ENCODE data around the gene CDC7. TPM values are rescaled to one million over a fixed set of nuclear protein-coding genes. Genes with fewer than 3 reads are reported as not detected.
"Not testable (repeated sequence)": the region's sequence is repeated elsewhere in the genome, so short reads cannot be mapped to it uniquely, and the experiment has no call there.

The CDC7 gene
- 10 to 100 TPM; 25.7 to 26.0 TPM for total RNA-seq

DNA sequence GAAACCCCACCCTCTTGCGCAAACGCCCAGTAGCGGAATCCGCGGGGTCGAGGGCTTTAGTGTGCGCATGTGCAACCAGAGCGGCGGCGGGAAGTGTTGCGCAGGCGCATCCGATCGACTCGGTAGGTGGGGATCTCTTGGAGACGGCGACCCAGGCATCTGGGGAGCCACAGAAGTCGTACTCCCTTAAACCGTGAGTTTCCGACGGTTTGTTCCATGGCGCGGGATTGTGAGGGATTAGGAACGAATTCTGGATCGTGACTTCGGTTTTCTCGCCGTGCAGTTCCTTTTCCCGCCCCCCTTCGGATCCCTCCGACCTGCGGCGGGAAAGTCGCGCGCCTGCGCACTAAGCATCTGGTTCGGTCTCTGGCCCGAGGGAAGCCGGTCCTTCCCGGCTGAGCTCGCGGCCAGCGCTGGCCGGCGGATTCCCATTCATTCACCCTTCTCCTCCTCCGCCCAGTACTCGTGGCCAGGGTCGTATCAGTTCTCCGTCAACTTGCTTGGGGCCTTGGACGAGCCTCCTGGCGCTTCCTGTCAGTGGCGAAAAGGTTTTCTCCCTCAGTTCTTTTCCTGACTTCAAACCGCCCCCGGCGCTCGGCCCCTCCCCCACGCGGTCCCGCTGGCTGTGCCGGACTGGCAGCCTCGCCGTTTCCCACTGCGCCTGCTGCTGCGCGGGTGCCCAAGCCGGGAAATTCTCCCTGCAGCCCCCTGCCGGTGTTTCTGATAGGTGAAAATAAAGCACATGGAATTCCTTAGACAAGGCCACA, at the start of gene CDC7:
Gene CDC7, plus strand, starts transcription at position 96 of the 767 bp plus-strand sequence. CDS start 866 bp downstream, outside the sequence.
- Mint-ChIP-seq H3K27me3 (no peaks in the 10 kb centered on the region), H3K36me3 (peaks cover 24% of the 10 kb centered on the region), H3K4me3 (no peak within 1 kb of the TSS), H3K4me1 (peaks cover 20% of the 10 kb centered on the region), H3K9me3 (no peaks in the 10 kb centered on the region), H3K27ac (no peak within 1 kb of the TSS)
- DNase-seq = peak; percentile 87

DNA sequence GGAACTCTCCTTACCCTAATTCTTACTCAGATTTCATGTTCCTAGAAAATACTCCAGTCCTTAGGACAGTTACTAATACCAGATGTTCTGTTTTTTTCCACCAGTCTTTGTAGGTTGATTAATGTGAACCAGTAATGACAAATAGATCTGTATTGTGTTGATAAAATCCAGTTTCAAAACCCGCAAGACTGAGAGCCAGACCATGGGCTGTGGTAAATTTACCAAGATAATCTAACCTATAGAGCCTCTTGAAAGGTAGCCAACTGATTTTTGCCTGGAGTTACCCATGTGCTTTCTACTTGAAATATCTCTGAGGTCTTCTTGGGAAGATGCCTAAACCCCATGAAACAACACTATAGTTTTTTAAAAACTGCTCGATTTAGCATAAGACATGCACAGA, 46.5 kb upstream of the CDC7 start:
- peaks cover 13% of the 10 kb centered on the region for H3K27me3 Mint-ChIP-seq
- H3K4me1 Mint-ChIP-seq = no peaks in the 10 kb centered on the region
- no peak for DNase-seq
- no peak overlapping the region for H3K4me3 Mint-ChIP-seq
- no peaks in the 10 kb centered on the region for H3K36me3 Mint-ChIP-seq
- H3K9me3 Mint-ChIP-seq = no peaks in the 10 kb centered on the region
- no peak overlapping the region for H3K27ac Mint-ChIP-seq

DNA sequence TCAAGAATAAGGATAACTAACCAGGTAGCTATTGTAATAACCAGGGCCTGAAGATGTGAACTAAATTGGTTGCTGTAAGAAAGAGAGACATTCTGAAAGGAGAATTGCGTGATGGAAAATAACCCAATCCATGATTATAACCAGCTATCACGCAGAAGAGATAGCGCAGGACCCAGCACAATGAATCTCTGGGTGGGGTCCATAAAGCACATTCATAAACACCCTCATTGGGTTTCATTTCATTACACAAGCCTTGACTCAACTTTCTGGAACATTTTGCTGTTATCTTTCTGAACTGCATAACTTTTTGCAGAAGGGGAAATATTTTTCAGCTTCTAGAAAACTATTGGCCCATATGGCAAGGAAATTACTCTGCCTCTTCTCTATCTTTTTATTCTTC, 45.3 kb upstream of the CDC7 start:
- Mint-ChIP-seq H3K36me3 (no peaks in the 10 kb centered on the region), H3K4me1 (no peaks in the 10 kb centered on the region), H3K27ac (no peak overlapping the region), H3K4me3 (no peak overlapping the region), H3K27me3 (peaks cover 13% of the 10 kb centered on the region), H3K9me3 (no peaks in the 10 kb centered on the region)
- DNase-seq = no peak

DNA sequence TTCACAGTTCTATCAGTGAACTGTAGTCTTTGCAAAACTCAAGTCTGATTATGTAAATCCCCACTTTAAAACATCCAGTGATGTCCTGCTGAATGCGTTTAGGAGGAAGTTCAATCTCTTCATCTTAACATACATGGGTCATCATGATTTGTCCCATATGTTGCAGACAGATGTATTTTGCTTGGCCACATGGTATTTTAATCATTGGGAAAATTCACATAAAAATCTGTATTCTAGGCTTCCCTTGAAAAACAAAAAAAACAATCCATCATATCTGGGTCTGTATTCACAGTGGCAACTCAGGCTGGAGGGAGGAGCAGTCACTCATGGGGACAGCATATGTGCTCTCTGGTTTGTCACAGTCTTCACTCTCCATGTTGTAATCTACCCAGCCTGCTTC, 44.8 kb upstream of the CDC7 start:
- DNase-seq = no peak
- Mint-ChIP-seq H3K4me3 (no peak overlapping the region), H3K4me1 (no peaks in the 10 kb centered on the region), H3K36me3 (no peaks in the 10 kb centered on the region), H3K9me3 (no peaks in the 10 kb centered on the region), H3K27me3 (peaks cover 13% of the 10 kb centered on the region), H3K27ac (no peak overlapping the region)

DNA sequence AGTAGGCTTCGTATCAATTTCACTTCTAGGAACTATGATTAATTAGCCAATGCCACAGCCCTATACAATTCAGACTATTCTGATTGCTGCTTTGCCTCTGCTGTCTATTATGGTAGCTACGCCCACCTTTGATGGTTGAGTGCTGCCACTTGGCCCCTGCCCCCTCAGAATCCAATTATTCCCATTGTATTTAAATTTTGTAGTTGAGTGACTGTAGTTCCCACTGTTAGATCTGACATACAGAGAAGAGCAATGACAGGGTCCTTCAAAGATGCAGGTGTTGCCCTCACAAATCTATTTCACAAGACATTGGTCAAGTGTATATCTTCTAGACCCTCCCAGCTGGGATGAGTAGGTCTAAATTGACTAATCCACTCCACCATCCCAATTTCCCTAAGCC, 35.3 kb upstream of the CDC7 start:
- not testable (repeated sequence) for DNase-seq, H3K4me1 Mint-ChIP-seq, H3K4me3 Mint-ChIP-seq, H3K27me3 Mint-ChIP-seq, H3K36me3 Mint-ChIP-seq, H3K27ac Mint-ChIP-seq
- peaks cover 18% of the 10 kb centered on the region for H3K9me3 Mint-ChIP-seq

DNA sequence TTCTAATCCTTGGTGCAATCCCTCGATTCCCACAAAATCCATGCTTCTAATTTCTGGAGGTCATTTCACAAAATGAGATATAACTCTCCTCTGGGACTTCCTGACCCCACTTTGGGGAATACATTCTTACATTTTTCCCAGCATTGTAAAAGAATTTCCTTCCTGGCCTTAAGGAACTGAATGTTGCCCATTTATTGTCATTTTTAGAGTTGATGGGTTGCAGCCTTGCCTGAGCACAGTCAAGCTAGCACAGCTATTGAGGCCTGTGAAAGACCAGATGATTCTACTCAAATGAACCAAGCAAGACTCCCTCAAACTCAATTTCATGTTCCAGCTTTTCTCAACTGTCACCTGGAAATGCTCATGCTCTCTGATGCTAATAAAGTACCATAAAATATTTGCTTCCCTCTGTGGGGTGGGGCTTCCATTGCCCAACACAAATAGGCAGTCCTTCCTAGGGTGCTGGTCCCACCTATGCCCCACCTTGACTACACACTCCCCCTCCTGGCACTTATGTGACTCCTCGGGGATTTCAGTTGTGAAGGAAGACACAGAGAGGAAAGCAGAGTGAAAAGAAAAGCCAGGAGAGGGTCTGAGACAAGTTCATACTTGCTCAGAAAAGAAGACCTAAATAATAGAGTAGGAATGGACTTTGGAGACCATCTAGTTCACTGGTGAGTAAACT, 24.0 kb upstream of the CDC7 start:
- Mint-ChIP-seq H3K27ac (no peak overlapping the region), H3K36me3 (no peaks in the 10 kb centered on the region), H3K9me3 (no peaks in the 10 kb centered on the region), H3K4me1 (no peaks in the 10 kb centered on the region), H3K4me3 (no peak overlapping the region), H3K27me3 (no peaks in the 10 kb centered on the region)
- DNase-seq = no peak

DNA sequence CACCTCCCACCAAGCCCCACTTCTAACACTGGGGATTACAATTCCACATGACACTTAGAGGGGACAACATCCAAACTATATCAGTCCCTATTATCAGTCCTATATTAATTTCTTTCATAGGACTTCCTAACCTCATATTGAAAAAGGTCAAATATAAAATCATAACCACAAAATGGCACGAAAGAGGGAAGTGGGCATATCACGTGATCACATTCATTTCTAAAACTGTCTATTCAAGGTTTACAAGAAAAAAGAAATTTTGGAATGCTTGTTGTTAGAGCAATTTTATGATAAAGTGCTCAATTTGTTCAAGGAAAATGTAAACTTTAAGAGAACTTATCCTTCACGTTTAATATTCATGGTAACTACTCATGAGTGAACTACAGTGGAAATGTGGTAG, 13.2 kb upstream of the CDC7 start:
- peaks cover 3% of the 10 kb centered on the region for H3K27me3 Mint-ChIP-seq
- peaks cover 8% of the 10 kb centered on the region for H3K4me1 Mint-ChIP-seq
- no peak overlapping the region for H3K27ac Mint-ChIP-seq
- H3K9me3 Mint-ChIP-seq = peaks cover 8% of the 10 kb centered on the region
- H3K36me3 Mint-ChIP-seq = peaks cover 4% of the 10 kb centered on the region
- DNase-seq = no peak
- no peak overlapping the region for H3K4me3 Mint-ChIP-seq

DNA sequence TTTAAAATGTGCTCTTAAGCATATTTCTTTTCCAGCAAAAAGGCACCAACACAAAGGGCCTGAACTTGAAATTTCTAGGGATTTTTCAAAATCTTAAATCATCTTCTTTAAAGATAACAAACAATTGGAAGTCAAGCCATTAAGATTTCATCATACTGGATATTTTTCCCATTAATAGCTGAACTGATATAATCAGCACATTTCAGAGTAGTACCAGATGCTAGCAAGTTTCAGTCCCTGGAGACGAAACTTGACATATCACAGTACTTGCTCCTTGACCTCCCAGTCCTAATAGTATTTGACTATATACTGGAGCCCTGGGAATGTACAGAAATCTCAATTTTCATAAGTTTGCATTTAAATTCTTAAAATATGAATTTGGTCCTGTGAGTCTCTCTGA, 10.2 kb upstream of the CDC7 start:
- H3K4me1 Mint-ChIP-seq = peaks cover 8% of the 10 kb centered on the region

DNA sequence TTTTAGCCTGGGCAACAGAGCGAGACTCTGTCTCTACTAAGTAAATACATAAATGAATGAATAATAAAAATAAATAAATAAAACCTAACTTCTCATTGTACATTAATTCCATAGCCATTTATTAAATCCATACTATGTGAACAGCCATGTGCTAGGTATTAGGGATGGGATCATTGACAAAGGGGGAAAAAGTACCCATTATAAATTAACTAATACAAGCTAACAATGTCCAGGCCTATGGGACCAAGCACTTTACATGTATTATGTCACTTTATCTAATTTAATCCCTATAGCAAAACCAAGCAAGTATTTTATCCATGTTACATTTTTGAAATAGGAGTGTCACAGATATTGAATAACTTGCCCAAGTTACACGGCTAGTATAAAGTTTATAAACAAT, 2.6 kb upstream of the CDC7 start:
- H3K4me1 Mint-ChIP-seq = peaks cover 9% of the 10 kb centered on the region
- H3K27ac Mint-ChIP-seq = no peak overlapping the region
- peaks cover 11% of the 10 kb centered on the region for H3K36me3 Mint-ChIP-seq
- no peaks in the 10 kb centered on the region for H3K9me3 Mint-ChIP-seq
- no peak overlapping the region for H3K4me3 Mint-ChIP-seq
- H3K27me3 Mint-ChIP-seq = no peaks in the 10 kb centered on the region
- no peak for DNase-seq

More for the DNA sequence above, 10.2 kb upstream of the CDC7 start:
- no peak overlapping the region for H3K4me3 Mint-ChIP-seq
- H3K27me3 Mint-ChIP-seq = peaks cover 3% of the 10 kb centered on the region
- H3K36me3 Mint-ChIP-seq = no peaks in the 10 kb centered on the region
- H3K27ac Mint-ChIP-seq = no peak overlapping the region
- DNase-seq = no peak
- no peaks in the 10 kb centered on the region for H3K9me3 Mint-ChIP-seq

DNA sequence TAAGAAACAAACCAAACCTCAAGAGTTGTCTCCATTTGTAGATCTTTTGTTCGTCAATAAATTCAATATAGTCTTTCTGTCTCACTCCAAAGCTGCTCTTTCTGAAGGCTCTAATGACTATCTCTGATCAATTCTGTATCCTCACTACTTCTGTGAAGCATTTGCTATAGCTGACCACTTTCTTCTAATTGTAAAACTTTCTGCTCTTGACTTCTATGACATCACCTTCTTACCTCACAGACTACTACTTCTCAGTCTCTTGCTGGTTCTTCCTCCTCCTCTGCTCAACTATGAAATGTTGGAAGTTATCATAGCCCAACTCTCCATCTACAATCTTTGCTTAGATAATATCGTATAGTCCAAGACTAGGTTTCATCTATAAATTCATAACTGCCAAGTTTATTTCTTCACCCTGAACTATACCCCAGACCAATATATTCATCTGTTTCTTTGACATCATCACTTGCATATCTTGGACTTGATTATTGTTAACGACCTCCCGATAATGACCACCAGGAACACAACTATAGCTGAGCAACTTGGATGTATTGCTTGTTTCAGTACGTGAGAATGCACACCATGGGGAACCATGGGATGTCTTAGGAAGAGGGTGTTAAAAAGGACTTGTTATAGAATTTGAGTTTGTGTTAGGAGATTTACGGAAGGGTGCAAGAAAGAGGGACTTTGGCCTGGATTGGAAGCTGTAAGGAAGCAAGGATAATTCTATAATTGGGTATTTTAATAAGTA, 2.0 kb upstream of the CDC7 start:
- Mint-ChIP-seq H3K36me3 (peaks cover 11% of the 10 kb centered on the region), H3K4me1 (peaks cover 9% of the 10 kb centered on the region), H3K27ac (no peak overlapping the region), H3K9me3 (no peaks in the 10 kb centered on the region), H3K27me3 (no peaks in the 10 kb centered on the region), H3K4me3 (no peak overlapping the region)
- no peak for DNase-seq

DNA sequence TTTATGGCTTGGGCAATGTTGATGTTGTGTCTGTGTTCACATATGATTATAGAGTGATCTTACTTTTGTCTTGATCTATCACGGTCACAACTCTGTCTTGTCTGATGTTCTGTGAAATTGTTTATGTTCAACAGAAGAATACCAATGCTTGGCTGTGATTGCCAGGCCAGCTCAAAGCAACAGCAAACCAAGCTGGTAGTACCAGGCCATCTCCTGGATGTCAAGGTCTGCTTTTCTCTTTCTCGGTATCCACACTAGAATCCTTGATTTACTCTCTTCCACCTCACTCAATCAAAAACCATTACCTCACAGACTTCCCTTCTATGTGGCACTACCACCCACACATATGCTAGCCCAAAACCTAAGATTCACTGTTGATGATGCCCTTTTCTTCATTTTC, 1.3 kb upstream of the CDC7 start:
- Mint-ChIP-seq H3K27me3 (no peaks in the 10 kb centered on the region), H3K4me1 (peaks cover 9% of the 10 kb centered on the region), H3K36me3 (peaks cover 15% of the 10 kb centered on the region), H3K4me3 (no peak overlapping the region), H3K27ac (no peak overlapping the region), H3K9me3 (no peaks in the 10 kb centered on the region)
- no peak for DNase-seq

DNA sequence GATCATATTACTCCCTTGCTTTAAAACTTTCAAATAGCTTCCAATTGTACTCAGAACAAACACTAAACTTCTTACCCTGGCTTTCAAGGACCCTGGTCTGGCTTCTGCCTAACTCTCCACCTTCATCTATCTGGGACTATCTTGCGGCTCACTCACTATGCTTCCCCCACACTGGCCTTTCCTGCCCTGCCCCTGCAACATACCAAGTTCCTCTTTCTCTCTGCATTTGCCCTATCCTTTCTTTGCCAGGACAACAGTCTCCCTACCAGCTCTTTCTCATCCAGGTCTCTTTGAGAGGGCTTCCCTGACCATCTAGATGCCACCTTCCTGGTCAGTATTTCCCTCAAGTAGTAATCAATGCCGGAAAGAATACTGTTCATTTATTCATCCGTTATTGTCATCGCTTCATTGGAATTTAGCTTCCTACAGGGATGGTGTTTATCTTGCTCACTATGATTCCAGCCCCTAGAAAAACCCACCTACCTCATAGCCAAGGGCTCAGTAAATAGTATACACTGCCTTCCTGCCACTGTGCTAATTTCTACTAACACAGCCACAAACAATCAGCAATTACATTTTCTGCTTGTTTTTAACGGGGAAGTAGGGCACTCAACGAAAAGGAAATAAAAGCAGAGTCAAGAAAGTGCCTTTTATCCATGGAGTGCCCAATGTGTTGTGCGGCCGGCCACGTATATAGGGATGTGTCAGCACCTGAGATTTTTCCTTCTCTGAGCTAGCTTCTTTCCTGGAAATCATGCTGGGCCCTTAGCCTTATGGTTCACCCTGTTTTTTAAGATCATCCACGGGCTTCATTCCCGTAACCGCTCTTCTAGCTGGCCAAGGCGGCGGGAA, 521 bp upstream of the CDC7 start:
- Mint-ChIP-seq H3K27ac (no peak overlapping the region), H3K27me3 (no peaks in the 10 kb centered on the region), H3K36me3 (peaks cover 23% of the 10 kb centered on the region), H3K4me1 (peaks cover 16% of the 10 kb centered on the region), H3K9me3 (no peaks in the 10 kb centered on the region), H3K4me3 (no peak overlapping the region)
- no peak for DNase-seq

DNA sequence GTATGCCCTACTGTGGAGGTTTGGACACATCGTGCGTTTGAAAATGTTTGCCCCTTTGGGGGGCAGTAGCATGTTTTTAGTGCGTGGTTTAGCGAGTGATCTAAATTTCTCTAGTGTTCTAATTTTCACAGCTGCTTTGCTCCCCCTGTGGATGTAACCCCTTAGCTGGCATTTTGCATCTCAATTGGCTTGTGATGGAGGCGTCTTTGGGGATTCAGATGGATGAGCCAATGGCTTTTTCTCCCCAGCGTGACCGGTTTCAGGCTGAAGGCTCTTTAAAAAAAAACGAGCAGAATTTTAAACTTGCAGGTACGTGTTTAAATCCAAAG, 836 bp downstream of the CDC7 start:
- no peaks in the 10 kb centered on the region for H3K9me3 Mint-ChIP-seq
- peak; percentile 24 for DNase-seq
- H3K27me3 Mint-ChIP-seq = no peaks in the 10 kb centered on the region
- no peak overlapping the region for H3K27ac Mint-ChIP-seq
- H3K36me3 Mint-ChIP-seq = peaks cover 24% of the 10 kb centered on the region
- no peak overlapping the region for H3K4me3 Mint-ChIP-seq
- peaks cover 22% of the 10 kb centered on the region for H3K4me1 Mint-ChIP-seq

DNA sequence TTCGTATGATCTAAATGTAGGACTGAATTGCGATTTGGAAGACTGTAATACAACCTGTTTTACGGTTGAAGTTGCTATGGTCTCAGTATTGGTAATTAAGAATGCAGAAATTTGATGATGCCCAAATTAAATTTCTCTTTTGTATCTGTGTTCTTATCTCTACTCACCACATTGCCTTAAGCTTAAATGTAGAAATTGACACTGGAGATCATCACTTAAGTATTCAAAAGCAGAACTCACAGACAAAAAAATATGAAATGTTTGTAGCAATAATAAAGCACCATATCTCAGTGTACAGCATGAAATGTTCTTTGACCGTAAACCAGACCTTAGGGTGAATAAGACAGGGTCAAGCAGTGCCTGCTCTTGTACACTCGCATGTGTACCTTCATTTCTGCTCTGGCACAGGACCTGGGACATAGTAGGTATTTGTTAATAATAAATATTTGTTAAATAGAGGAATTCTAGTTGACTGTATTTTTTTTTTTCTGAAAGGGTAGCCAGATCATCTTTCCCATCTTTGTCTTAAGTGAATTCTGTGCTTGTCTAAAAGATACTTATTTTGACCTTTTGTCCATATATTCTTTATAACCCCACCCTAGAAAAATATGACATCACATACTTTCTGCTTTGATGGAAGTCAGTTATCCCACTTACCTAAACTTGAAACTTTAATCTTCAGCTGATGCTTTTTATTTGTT, 1.5 kb downstream of the CDC7 start:
- no peak for DNase-seq
- H3K36me3 Mint-ChIP-seq = peaks cover 24% of the 10 kb centered on the region
- H3K4me1 Mint-ChIP-seq = peaks cover 22% of the 10 kb centered on the region
- H3K27me3 Mint-ChIP-seq = no peaks in the 10 kb centered on the region
- no peak overlapping the region for H3K27ac Mint-ChIP-seq
- H3K4me3 Mint-ChIP-seq = no peak overlapping the region
- H3K9me3 Mint-ChIP-seq = no peaks in the 10 kb centered on the region

Data from activated naive CD8-positive, alpha-beta T cell treated with anti-CD3 and anti-CD28 coated beads for 36 hours (primary cell).